Loucy (cell line): ENCODE measurements around the gene MED4.

ENCODE experiments used
- H2AFZ ChIP-seq: fragments of 200-600 bp; sonication (generic); 2 replicates; pipeline ENCODE4 v1.6.0; 2016; ENCODE audit warnings: antibody characterized with exemption, mild to moderate bottlenecking, low read length, moderate library complexity
- H3F3A ChIP-seq: fragments of 200-600 bp; 2 replicates; pipeline ENCODE4 v1.6.0; 2016; ENCODE audit warnings: antibody characterized with exemption, low read depth, mild to moderate bottlenecking
- H3K27me3 ChIP-seq: fragments of 200-600 bp; sonication (generic); 2 replicates; pipeline ENCODE4 v1.6.1; 2014; ENCODE audit warnings: low read length, mild to moderate bottlenecking; ENCODE audit not compliant: insufficient read depth, poor library complexity, severe bottlenecking
- H3K36me3 ChIP-seq: fragments of 200-600 bp; sonication (generic); 2 replicates; pipeline ENCODE4 v1.6.1; 2016; ENCODE audit warnings: low read length; ENCODE audit not compliant: insufficient read depth
- H3K4me1 ChIP-seq: fragments of 200-600 bp; sonication (generic); 2 replicates; pipeline ENCODE4 v1.5.1; 2014; ENCODE audit warnings: low read length, mild to moderate bottlenecking; ENCODE audit not compliant: insufficient read depth, poor library complexity, severe bottlenecking
- H3K4me2 ChIP-seq: fragments of 200-600 bp; sonication (generic); 2 replicates; pipeline ENCODE4 v1.6.0; 2014; ENCODE audit warnings: antibody characterized with exemption, low read length, low read depth, mild to moderate bottlenecking; ENCODE audit not compliant: poor library complexity, severe bottlenecking
- H3K4me3 ChIP-seq: fragments of 200-600 bp; sonication (generic); 2 replicates; pipeline ENCODE4 v1.5.1; 2014; ENCODE audit warnings: low read length, mild to moderate bottlenecking, mixed read lengths; ENCODE audit not compliant: poor library complexity, severe bottlenecking
- H3K79me2 ChIP-seq: fragments of 200-600 bp; sonication (generic); 2 replicates; pipeline ENCODE4 v1.6.1; 2014; ENCODE audit warnings: low read length; ENCODE audit not compliant: insufficient read depth
- H3K9ac ChIP-seq: fragments of 200-600 bp; sonication (generic); 2 replicates; pipeline ENCODE4 v1.6.0; 2014; ENCODE audit warnings: mild to moderate bottlenecking, low read depth, low read length, moderate library complexity; ENCODE audit not compliant: poor library complexity, severe bottlenecking
- H3K9me2 ChIP-seq: fragments of 200-600 bp; sonication (generic); replicated peaks from 2 replicates; pipeline ENCODE4 v1.6.1; 2016; ENCODE audit warnings: low read depth, low read length, mixed read lengths
- H3K9me3 ChIP-seq: fragments of 200-600 bp; sonication (generic); 2 replicates; pipeline ENCODE4 v1.6.1; 2014; ENCODE audit warnings: mild to moderate bottlenecking, antibody characterized with exemption, low read length, low read depth; ENCODE audit not compliant: insufficient read depth
- H4K20me1 ChIP-seq: fragments of 200-600 bp; sonication (generic); 2 replicates; pipeline ENCODE4 v1.6.0; 2014; ENCODE audit warnings: antibody characterized with exemption, low read length, mild to moderate bottlenecking; ENCODE audit not compliant: insufficient read depth, poor library complexity, severe bottlenecking
- CTCF ChIP-seq: fragments of 200-600 bp; sonication (generic); conservative IDR thresholded peaks from 2 replicates; pipeline ENCODE4 v1.5.1; 2014; ENCODE audit warnings: mild to moderate bottlenecking, antibody characterized with exemption, low read length
- EZH2phosphoT487 ChIP-seq: fragments of 200-600 bp; IDR thresholded peaks from 2 replicates; pipeline ENCODE4 v1.6.1; 2018; ENCODE audit warnings: antibody characterized with exemption, mild to moderate bottlenecking, moderate library complexity, borderline replicate concordance

MED4 gene

DNA sequence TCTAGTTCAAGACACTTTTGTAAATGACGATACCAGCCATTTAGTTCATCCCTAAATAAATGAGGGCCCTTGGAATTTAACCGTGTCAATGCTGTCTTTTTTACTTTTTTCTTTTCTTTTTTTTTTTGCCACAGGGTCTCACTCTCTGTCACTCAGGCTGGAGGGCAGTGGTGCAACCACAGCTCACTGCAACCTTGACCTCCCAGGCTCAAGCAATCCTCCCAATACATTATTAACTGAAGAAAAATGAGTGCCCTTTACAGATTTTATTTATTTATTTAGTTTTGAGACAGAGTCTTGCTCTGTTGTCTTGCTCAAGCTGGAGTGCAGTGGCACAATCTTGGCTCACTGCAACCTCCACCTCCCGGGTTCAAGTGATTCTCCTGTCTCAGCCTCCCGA is 2.9 kb upstream of the MED4 start:
- H3K9ac ChIP-seq: no peak overlapping the region
- no peak overlapping the region for H2AFZ ChIP-seq
- peaks cover 22% of the 10 kb centered on the region for H3K79me2 ChIP-seq
- no peaks in the 10 kb centered on the region for H3F3A ChIP-seq
- H3K9me2 ChIP-seq: no peaks in the 10 kb centered on the region
- H3K9me3 ChIP-seq: no peaks in the 10 kb centered on the region
- H3K27me3 ChIP-seq: peaks cover 3% of the 10 kb centered on the region
- no peak overlapping the region for H3K4me2 ChIP-seq
- no peak for TF ChIP-seq EZH2phosphoT487
- TF ChIP-seq CTCF: no peak
- H3K4me1 ChIP-seq: peaks cover 14% of the 10 kb centered on the region
- H4K20me1 ChIP-seq: peaks cover 20% of the 10 kb centered on the region
- no peaks in the 10 kb centered on the region for H3K36me3 ChIP-seq
- no peak overlapping the region for H3K4me3 ChIP-seq

DNA sequence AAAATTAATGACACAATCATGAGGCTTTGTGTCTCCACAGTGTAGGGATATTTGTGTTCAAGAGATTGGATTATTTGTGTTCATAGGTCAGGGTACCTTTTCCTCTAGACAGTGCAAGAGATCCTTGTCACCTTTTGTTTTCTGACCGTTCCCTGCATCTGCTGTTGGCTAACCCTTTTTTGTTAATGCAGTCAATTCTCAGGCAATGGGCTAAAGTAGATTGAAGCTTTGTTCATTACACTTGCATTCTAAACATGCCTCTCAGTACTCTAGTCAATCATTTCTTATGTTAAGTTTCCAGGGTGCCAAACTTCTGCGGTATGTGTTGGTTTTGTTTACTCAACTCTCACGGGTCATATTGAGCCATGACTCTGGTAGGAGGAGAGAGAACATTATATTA is 1.8 kb upstream of the MED4 start:
- TF ChIP-seq EZH2phosphoT487: no peak
- no peak for TF ChIP-seq CTCF
- Histone ChIP-seq H3K9ac (no peak overlapping the region), H3K4me1 (peaks cover 21% of the 10 kb centered on the region), H3K79me2 (peaks cover 33% of the 10 kb centered on the region), H3K9me2 (no peaks in the 10 kb centered on the region), H3K9me3 (no peaks in the 10 kb centered on the region), H3F3A (no peaks in the 10 kb centered on the region), H3K27me3 (peaks cover 3% of the 10 kb centered on the region), H4K20me1 (peaks cover 31% of the 10 kb centered on the region), H3K36me3 (no peaks in the 10 kb centered on the region), H3K4me3 (no peak overlapping the region), H2AFZ (no peak overlapping the region; the same call in 1 of the 2 replicates), H3K4me2 (no peak overlapping the region)

DNA sequence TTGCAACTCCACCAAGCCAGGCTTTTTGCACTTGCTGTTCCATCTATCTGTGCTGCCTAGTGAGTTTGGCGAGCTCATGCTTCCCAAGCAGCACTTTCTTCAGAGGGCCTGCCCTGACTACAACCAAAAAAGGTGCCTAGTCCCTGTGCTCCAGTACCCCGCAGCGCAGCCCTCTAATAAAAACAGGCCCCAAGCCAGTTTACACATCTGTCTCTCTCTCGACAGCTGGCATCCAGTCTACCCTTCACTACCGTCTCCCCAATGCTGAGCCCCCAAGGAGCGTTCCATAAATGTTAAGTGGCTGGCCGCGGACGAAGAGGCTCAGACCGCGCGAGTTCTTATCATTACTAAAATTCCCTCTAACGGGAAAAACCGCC is 512 bp downstream of the MED4 start:
- peaks cover 3% of the 10 kb centered on the region for H3K27me3 ChIP-seq
- H3K9me3 ChIP-seq: no peaks in the 10 kb centered on the region
- peaks cover 56% of the 10 kb centered on the region for H3K79me2 ChIP-seq
- peak overlapping the region; percentile 99 for H3K4me3 ChIP-seq
- TF ChIP-seq CTCF (no peak), EZH2phosphoT487 (no peak)
- H3K4me1 ChIP-seq: peaks cover 37% of the 10 kb centered on the region
- H3K9ac ChIP-seq: peak overlapping the region; percentile 97
- peaks cover 54% of the 10 kb centered on the region for H4K20me1 ChIP-seq
- H3F3A ChIP-seq: no peaks in the 10 kb centered on the region
- peak overlapping the region; percentile 85 for H3K4me2 ChIP-seq
- peak overlapping the region; percentile 91 for H2AFZ ChIP-seq
- H3K36me3 ChIP-seq: no peaks in the 10 kb centered on the region
- H3K9me2 ChIP-seq: no peaks in the 10 kb centered on the region
